GM10266 (cell line): Measurements from ENCODE around the gene PTPA.

Source experiments
- DNase-seq: peaks from one replicate; pipeline ENCODE4 v3.0.0; 2012; ENCODE audit errors: extremely low spot score
- TF ChIP-seq, protein P1 (sequence below): IDR thresholded peaks from 2 replicates; pipeline ENCODE4 v1.5.1; 2012; ENCODE audit warnings: mild to moderate bottlenecking, low read depth; ENCODE audit not compliant: control insufficient read depth, insufficient read depth; ENCODE audit errors: missing control alignments

PTPA gene

DNA sequence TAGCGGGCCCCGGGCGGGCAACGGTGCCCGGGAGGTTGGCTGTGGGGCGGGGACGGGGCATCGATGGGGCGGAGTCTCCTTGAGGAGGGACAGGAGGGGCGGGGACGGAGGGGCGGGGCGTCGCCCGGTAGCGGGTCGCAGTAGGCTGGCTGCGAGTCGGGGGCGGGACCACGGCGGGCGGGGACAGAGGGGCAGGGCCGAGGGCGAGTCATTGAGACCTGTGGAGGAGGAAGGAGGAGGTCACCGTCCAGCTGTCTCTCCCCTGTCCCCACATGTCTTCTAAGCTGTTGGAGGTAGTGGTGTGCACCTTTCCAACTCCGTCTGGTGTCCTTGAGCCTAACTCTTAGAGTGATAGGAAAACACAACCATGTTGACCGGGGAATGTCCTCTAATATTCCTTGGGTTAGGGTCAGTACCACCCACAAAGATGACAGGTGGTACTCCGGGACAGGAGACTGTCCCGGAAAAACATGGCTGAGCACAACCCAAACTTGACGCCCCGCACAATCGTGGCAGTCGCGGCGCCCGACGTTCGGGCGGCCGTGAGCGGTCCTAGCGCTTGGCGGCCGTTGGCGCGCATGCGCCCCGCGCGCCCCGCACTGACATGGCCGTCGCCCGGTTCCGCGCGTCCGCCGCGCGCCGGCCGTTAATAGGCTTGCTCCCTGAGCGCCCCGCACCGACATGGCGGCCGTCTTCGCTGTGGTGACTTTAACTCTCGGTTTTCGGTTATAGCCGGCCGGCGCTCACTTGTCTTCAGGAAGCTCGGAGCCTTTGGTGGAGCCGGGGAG is at the start of gene PTPA, which contains the start of gene CRAT:
Gene PTPA (plus strand): TSS at position 676 of the 788 bp plus-strand sequence. CDS start 186 bp downstream, outside the sequence.
Gene CRAT (minus strand): TSS at position 54 of the 788 bp plus-strand sequence. CDS start 284 bp downstream, outside the sequence.
- TF ChIP-seq, protein P1, sequence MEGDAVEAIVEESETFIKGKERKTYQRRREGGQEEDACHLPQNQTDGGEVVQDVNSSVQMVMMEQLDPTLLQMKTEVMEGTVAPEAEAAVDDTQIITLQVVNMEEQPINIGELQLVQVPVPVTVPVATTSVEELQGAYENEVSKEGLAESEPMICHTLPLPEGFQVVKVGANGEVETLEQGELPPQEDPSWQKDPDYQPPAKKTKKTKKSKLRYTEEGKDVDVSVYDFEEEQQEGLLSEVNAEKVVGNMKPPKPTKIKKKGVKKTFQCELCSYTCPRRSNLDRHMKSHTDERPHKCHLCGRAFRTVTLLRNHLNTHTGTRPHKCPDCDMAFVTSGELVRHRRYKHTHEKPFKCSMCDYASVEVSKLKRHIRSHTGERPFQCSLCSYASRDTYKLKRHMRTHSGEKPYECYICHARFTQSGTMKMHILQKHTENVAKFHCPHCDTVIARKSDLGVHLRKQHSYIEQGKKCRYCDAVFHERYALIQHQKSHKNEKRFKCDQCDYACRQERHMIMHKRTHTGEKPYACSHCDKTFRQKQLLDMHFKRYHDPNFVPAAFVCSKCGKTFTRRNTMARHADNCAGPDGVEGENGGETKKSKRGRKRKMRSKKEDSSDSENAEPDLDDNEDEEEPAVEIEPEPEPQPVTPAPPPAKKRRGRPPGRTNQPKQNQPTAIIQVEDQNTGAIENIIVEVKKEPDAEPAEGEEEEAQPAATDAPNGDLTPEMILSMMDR = no peak
- DNase-seq = peak; percentile 100

DNA sequence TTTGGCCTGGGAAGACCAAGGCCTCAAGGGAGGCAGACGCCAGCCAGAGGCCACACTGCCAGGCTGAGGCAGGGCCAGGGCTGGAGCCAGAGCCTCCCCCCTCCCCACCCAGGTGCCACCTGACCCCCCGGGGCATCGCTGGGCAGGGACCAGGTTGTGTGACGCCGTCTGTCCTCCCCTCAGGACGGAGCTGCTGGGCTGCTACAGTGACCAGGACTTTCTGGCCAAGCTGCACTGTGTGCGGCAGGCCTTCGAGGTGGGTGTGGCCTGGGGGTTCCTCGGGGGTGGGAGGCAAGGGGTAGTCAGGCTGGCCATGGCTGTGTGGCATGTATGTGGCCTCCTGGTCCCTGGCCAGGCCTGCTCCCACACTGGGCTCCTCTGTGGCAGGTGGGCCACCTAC is 48.2 kb upstream of the PTPA start:
- TF ChIP-seq, protein P1 = no peak

DNA sequence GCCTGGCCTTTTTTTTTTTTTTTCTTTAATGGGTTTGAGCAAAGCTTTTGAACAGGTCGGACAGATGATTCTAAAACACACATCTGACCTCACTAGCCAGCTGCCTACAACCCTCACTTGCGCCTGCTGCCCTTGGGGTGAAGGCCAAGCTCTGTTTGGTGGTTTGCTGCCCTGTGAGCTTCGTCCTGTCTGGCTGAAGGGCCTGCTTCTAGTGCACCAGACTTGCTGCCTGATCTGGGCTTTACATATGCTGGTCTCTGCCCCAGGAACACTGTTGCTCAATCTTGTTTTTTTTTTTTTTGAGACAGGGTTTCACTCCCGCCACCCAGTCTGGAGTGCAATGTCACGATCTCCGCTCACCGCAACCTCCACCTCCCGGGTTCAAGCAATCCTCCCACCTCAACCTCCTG is 46.7 kb upstream of the PTPA start:
- TF ChIP-seq, protein P1 = no peak
- DNase-seq = no peak

More for the DNA sequence above, 48.2 kb upstream of the PTPA start:
- DNase-seq = no peak

DNA sequence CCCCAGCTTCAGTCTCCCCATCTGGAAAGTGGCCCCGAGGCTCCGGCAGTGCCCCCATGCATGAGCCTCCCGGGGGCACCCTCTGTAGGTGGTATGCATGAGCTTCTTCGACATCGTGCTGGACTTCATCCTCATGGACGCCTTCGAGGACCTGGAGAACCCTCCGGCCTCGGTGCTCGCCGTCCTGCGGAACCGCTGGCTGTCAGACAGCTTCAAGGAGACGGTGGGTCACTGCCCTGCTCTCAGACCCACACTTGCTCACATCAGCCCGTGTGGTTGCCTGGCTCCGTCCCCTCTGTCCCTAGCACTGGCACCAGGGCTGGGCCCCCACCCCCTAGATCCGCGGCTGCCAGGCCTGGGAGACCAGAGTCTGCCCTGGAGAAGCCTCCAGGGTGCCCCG is 43.1 kb upstream of the PTPA start:
- DNase-seq = no peak
- TF ChIP-seq, protein P1 = no peak

DNA sequence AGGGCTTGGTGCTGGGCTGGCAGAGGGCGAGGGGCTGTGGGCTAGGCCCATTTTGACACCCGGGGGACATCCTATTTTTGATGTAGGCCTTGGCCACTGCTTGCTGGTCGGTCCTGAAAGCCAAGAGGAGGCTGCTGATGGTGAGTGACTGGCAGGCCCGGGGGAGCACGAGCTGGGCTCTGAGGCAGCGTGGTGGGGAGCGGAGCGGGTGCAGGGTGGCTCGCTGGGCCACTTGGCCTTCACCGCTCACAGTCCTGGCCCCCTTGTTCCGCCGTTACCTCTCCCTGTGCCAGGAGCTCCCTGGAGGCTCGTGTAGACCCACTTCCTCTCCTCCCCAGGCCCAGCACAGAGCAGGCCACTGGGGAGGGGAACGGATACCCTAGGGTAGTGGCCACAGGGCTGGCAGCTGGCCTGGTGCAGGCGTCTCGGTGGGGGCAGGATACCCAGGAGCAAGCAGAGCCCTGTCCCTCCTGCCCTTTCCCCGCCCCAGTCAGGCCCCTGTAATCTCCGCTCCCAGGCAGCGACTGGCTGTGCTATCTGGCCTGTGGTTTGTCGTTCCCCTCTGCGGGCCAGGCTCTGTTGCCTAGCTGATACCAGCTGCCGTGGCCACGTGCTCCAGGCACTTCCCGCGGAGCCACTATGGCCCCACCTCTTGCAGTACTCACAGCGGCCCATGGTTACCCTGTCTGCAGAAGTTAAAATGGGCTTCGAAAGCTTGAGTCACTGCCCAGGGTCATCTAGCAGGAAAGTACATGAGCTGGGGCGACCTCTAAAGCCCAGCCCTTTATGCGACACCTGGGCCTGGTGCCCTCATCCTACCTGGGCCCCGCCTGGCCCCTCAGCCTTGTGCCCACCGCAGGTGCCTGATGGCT is 42.0 kb upstream of the PTPA start:
- TF ChIP-seq, protein P1 = no peak
- peak; percentile 69 for DNase-seq

DNA sequence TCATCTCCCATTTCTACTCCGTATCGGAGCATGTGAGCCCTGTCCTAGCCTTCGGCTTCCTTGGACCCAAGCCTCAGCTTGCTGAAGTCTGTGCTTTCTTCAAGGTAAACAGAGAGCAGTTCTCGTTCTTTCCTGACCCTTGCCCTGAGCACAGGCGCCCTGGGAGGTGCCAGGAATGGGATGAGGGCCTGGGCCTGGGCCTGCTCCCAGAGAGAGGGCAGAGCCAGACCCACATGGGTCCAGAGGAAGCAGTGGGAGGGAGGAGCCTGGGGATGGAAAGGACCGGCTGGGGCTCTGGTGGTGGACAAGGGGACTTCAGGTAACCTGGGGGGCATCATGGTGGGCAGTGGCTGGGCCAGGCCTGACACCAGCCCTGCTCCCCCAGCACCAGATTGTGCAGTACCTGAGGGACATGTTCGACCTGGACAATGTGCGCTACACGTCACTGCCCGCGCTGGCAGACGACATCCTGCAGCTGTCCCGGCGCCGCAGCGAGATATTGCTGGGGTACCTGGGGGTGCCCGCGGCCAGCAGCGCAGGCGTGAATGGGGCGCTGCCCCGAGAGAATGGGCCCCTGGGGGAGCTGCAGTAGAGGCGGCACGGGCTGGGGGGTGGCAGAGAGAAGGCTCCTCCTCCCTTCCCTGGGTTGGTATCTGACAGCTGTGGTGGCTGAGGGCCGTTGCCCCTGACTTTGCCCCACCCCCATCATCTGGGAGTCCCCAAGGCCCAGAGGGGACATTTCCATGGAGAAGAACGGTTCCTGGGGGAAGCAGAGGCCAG is 41.2 kb upstream of the PTPA start:
- DNase-seq = no peak
- TF ChIP-seq, protein P1 = no peak
